HepG2 (cell line): ENCODE data around the gene WDR73. TPM values are rescaled to one million over a fixed set of nuclear protein-coding genes. Genes with fewer than 3 reads are reported as not detected.
A peak's percentile ranks its signal among the peaks of the same experiment; 100 is the strongest.

Experiments
- BCL3 ChIP-seq: sonication (generic); formaldehyde crosslinking; IDR thresholded peaks from 2 replicates; pipeline ENCODE4 v1.5.1; 2020; ENCODE audit warnings: mild to moderate bottlenecking, missing genetic modification reagents, moderate library complexity
- ETV6 ChIP-seq: sonication (generic); formaldehyde crosslinking; conservative IDR thresholded peaks from 2 replicates; pipeline ENCODE4 v1.4.0; 2020; ENCODE audit warnings: missing genetic modification reagents
- IRF2 ChIP-seq: IDR thresholded peaks from 2 replicates; pipeline ENCODE4 v1.6.1; 2018; ENCODE audit warnings: missing genetic modification reagents, missing compliant biosample characterization
- NBN ChIP-seq: fragments of 450-650 bp; conservative IDR thresholded peaks from 2 replicates; pipeline ENCODE4 v1.6.1; 2017
- NR2C2 ChIP-seq: sonication (generic); formaldehyde crosslinking; IDR thresholded peaks from 2 replicates; pipeline ENCODE4 v1.4.0; 2020; ENCODE audit warnings: missing genetic modification reagents, mild to moderate bottlenecking, moderate library complexity, borderline replicate concordance
- SALL2 ChIP-seq: sonication (generic); formaldehyde crosslinking; IDR thresholded peaks from 2 replicates; pipeline ENCODE4 v1.8.1; 2023; ENCODE audit warnings: mild to moderate bottlenecking, missing genetic modification reagents, inconsistent platforms
- SMC3 ChIP-seq: IDR thresholded peaks from 2 replicates; pipeline ENCODE4 v1.6.1; 2011; ENCODE audit warnings: low read length, improper control_type of control experiment
- SPEN ChIP-seq: sonication (generic); formaldehyde crosslinking; IDR thresholded peaks from 2 replicates; pipeline ENCODE4 v1.5.1; 2020; ENCODE audit warnings: low read depth, mild to moderate bottlenecking, missing genetic modification reagents
- TFDP2 ChIP-seq: sonication (generic); formaldehyde crosslinking; IDR thresholded peaks from 2 replicates; pipeline ENCODE4 v1.4.0; 2020; ENCODE audit warnings: missing genetic modification reagents
- THAP11 ChIP-seq: IDR thresholded peaks from 2 replicates; pipeline ENCODE4 v1.6.1; 2016; ENCODE audit warnings: missing biosample characterization, missing genetic modification reagents
- ZFAT ChIP-seq: sonication (generic); formaldehyde crosslinking; conservative IDR thresholded peaks from 2 replicates; pipeline ENCODE4 v1.8.1; 2023; ENCODE audit warnings: missing genetic modification reagents, inconsistent platforms
- ZFP37 ChIP-seq: sonication (generic); formaldehyde crosslinking; IDR thresholded peaks from 2 replicates; pipeline ENCODE4 v1.4.0; 2020; ENCODE audit warnings: missing genetic modification reagents, borderline replicate concordance
- ZKSCAN8 ChIP-seq: IDR thresholded peaks from 2 replicates; pipeline ENCODE4 v1.6.1; 2016; ENCODE audit warnings: borderline replicate concordance, missing genetic modification reagents, missing compliant biosample characterization
- ZNF143 ChIP-seq: sonication (generic); formaldehyde crosslinking; IDR thresholded peaks from 2 replicates; pipeline ENCODE4 v1.4.0; 2020; ENCODE audit warnings: missing genetic modification reagents
- ZNF597 ChIP-seq: sonication (generic); formaldehyde crosslinking; IDR thresholded peaks from 2 replicates; pipeline ENCODE4 v1.5.0; 2020; ENCODE audit warnings: missing genetic modification reagents
- ZNF646 ChIP-seq: sonication (generic); formaldehyde crosslinking; IDR thresholded peaks from 2 replicates; pipeline ENCODE4 v1.9.0; 2021; ENCODE audit warnings: mild to moderate bottlenecking, missing genetic modification reagents
- ZNF703 ChIP-seq: sonication (generic); formaldehyde crosslinking; IDR thresholded peaks from 2 replicates; pipeline ENCODE4 v1.5.1; 2020; ENCODE audit warnings: missing genetic modification reagents, mild to moderate bottlenecking, moderate library complexity, borderline replicate concordance
- polyA plus RNA-seq, 8 experiments: library from polyadenylated mRNA; depleted of rRNA in 3 of 8; stranded (reverse) in 7 of 8; unstranded in 1 of 8; fragments of >200 nt; fragmentation: Illumina TruSeq in 4 of 8; extraction: Trizol in 4 of 8; gene quantifications; 2 replicates each; pipeline versions ENCODE4 v1.2.1 to v1.2.3, GENCODE V29; 2011 to 2016; ENCODE audit warnings: low read depth in 4 of 8, missing spikeins in 1 of 8, mixed read lengths in 1 of 8; ENCODE audit not compliant: insufficient read depth in 1 of 8
- total RNA-seq, 5 experiments: library from RNA; depleted of rRNA; stranded (reverse); fragments of >200 nt; fragmentation: Illumina TruSeq; extraction: Trizol; gene quantifications; 2 replicates each; pipeline ENCODE4 v1.2.3, GENCODE V29; 2016; ENCODE audit warnings: low read depth in 1 of 5

The WDR73 gene
- total and polyA plus RNA-seq, 2 of the 13 experiments (the other 11 are each of a cell fraction or from before 2014, with no cell fraction given) = 20.0 to 35.5 TPM

- 0 out of 2 replicates have a peak, but pooled peaks have one; percentile 10 for TF ChIP-seq SPEN (CRISPR knock-in tag)
- no peak for TF ChIP-seq ZNF646 (CRISPR knock-in tag)
- TF ChIP-seq NR2C2 (CRISPR knock-in tag) = no peak
- no peak for TF ChIP-seq ZFP37 (CRISPR knock-in tag)
- TF ChIP-seq SALL2 = no peak
- TF ChIP-seq NBN = no peak
- no peak for TF ChIP-seq ZNF143
- peak; percentile 41; the same call in 1 of the 2 replicates for TF ChIP-seq THAP11 (CRISPR knock-in tag)
- no peak for TF ChIP-seq ZNF703 (CRISPR knock-in tag)
- TF ChIP-seq ETV6 = no peak
- no peak for TF ChIP-seq TFDP2 (CRISPR knock-in tag)
- TF ChIP-seq ZNF597 (CRISPR knock-in tag) = no peak
- TF ChIP-seq BCL3 (CRISPR knock-in tag) = no peak
- no peak for TF ChIP-seq ZKSCAN8 (CRISPR knock-in tag)
- TF ChIP-seq IRF2 (CRISPR knock-in tag) = 0 out of 2 replicates have a peak, but pooled peaks have one; percentile 58
- no peak for TF ChIP-seq ZFAT (CRISPR knock-in tag)
- TF ChIP-seq SMC3 = no peak
These were observed 59.3 kb downstream of the WDR73 start (continued) for GRCh38 chr15:84594617-84595290.
